Panc1 (cell line): ENCODE results near the gene ASCC1. TPM values are rescaled to one million over a fixed set of nuclear protein-coding genes. Genes with fewer than 3 reads are reported as not detected.

ENCODE experiments used
- ATAC-seq: fragments of 200-7000 bp; cut with Tn5 transposase; 2 replicates; pipeline ENCODE4 v1.9.1; 2020; ENCODE audit warnings: mild to moderate bottlenecking, moderate library complexity
- BruUV-seq: library from RNA; stranded (reverse); fragments of 400-500 nt; replicated peaks from 2 replicates; lab custom pipeline; 2021; lab: Mats Ljungman, UMichigan
- CTCF ChIA-PET: fragments of 300-600 bp; sonication (Branson Sonifier 250); formaldehyde crosslinking; loops from one replicate; lab custom pipeline; 2022; ENCODE audit warnings: antibody characterized with exemption; lab: Charles Lee
- POLR2A ChIA-PET: fragments of 300-600 bp; sonication (Branson Sonifier 250); formaldehyde crosslinking; loops from one replicate; lab custom pipeline; 2022; ENCODE audit warnings: antibody characterized with exemption; lab: Charles Lee
- DNase-seq: peaks from one replicate; pipeline ENCODE4 v3.0.0-alpha.2; 2010; ENCODE audit warnings: low read depth, low spot score
- H3K27ac ChIP-seq: 2 replicates; pipeline ENCODE4 v1.5.1; 2011; ENCODE audit warnings: mild to moderate bottlenecking, low read length, inconsistent platforms
- H3K27me3 ChIP-seq: fragments of 200-500 bp; sonication (Bioruptor generic); 2 replicates; pipeline ENCODE4 v1.6.0; 2014; ENCODE audit warnings: low read length, inconsistent platforms; ENCODE audit not compliant: control insufficient read depth, insufficient read depth
- H3K36me3 ChIP-seq: fragments of 200-500 bp; sonication (Bioruptor generic); 2 replicates; pipeline ENCODE4 v1.5.1; 2014; ENCODE audit warnings: inconsistent platforms, mild to moderate bottlenecking, low read length, moderate library complexity; ENCODE audit not compliant: control insufficient read depth, insufficient read depth
- H3K4me1 ChIP-seq: 2 replicates; pipeline ENCODE4 v1.5.1; 2011; ENCODE audit warnings: inconsistent platforms, mild to moderate bottlenecking, low read length, moderate library complexity; ENCODE audit not compliant: control insufficient read depth, insufficient read depth
- H3K4me3 ChIP-seq, 2 experiments: 2 replicates each; pipeline ENCODE4 v1.5.1; 2011 to 2012; ENCODE audit warnings: low read depth in 2 of 2, low read length in 2 of 2, mild to moderate bottlenecking in 2 of 2, inconsistent platforms in 1 of 2, moderate library complexity in 1 of 2
- H3K9me3 ChIP-seq: fragments of 200-500 bp; sonication (Bioruptor generic); 2 replicates; pipeline ENCODE4 v1.5.1; 2014; ENCODE audit warnings: low read depth, mild to moderate bottlenecking, inconsistent platforms, low read length, moderate library complexity; ENCODE audit not compliant: control insufficient read depth, insufficient read depth
- POLR2AphosphoS5 ChIP-seq: IDR thresholded peaks from 2 replicates; pipeline ENCODE4 v1.6.1; 2012; ENCODE audit warnings: mild to moderate bottlenecking, low read depth, low read length, moderate library complexity
- REST ChIP-seq, 2 experiments: IDR thresholded peaks; 2 replicates each; pipeline ENCODE4 v1.6.1; 2011 to 2012; ENCODE audit warnings: low read depth in 2 of 2, control low read depth in 1 of 2, low read length in 1 of 2, mild to moderate bottlenecking in 1 of 2, moderate library complexity in 1 of 2; ENCODE audit not compliant: insufficient read depth in 1 of 2
- in situ Hi-C: cut with HindIII; loops from 2 replicates; pipeline ENCODE4 v1.10.0; 2016; ENCODE audit warnings: low sequenced_read_pairs, low pct_unique_long_range_greater_than_20kb
- intact Hi-C: fragments of 100-400 bp; cut with micrococcal nuclease; formaldehyde crosslinking; loops from one replicate; pipeline ENCODE4 v1.10.0; 2022; ENCODE audit not compliant: unreplicated experiment
- total RNA-seq: library from RNA; stranded (reverse); gene quantifications from one replicate; pipeline ENCODE4 v1.2.1, GENCODE V29; 2021; ENCODE audit not compliant: unreplicated experiment
- TF ChIP-seq, protein P1 (sequence below): fragments of 450-650 bp; IDR thresholded peaks from 2 replicates; pipeline ENCODE4 v1.5.1; 2017; ENCODE audit warnings: mild to moderate bottlenecking

The ASCC1 gene
- total RNA-seq, 1 experiment from 2014 or later = 114 TPM

GRCh38 chr10:72048450-72049124 lies 167.5 kb downstream of the ASCC1 start:
- peak; percentile 91 for ATAC-seq
- H3K4me3 ChIP-seq = no peak overlapping the region
- no TSS peak for BruUV-seq
- in situ Hi-C loops = no loop called here
- peak overlapping the region; percentile 73 for H3K27ac ChIP-seq
- H3K27me3 ChIP-seq = no peaks in the 10 kb centered on the region
- TF ChIP-seq REST (IDR thresholded peaks at IDR 0.05; ENCODE audit: insufficient read depth in 1 of 2, low read depth in 2 of 2, low read length in 1 of 2) (no peak), POLR2AphosphoS5 (peak; percentile 63; the same call in 1 of the 2 replicates)
- TF ChIP-seq, protein P1, sequence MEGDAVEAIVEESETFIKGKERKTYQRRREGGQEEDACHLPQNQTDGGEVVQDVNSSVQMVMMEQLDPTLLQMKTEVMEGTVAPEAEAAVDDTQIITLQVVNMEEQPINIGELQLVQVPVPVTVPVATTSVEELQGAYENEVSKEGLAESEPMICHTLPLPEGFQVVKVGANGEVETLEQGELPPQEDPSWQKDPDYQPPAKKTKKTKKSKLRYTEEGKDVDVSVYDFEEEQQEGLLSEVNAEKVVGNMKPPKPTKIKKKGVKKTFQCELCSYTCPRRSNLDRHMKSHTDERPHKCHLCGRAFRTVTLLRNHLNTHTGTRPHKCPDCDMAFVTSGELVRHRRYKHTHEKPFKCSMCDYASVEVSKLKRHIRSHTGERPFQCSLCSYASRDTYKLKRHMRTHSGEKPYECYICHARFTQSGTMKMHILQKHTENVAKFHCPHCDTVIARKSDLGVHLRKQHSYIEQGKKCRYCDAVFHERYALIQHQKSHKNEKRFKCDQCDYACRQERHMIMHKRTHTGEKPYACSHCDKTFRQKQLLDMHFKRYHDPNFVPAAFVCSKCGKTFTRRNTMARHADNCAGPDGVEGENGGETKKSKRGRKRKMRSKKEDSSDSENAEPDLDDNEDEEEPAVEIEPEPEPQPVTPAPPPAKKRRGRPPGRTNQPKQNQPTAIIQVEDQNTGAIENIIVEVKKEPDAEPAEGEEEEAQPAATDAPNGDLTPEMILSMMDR = peak; percentile 100
- peak; percentile 96 for DNase-seq
- POLR2A ChIA-PET = interaction anchor here (0.7 to 0.8 kb wide), 2 partner anchors 45 to 157 kb away, joined by 4 to 12 read pairs; no protein-coding TSS in a partner anchor
- no peaks in the 10 kb centered on the region for H3K36me3 ChIP-seq
- intact Hi-C loops = loop anchor here (2.0 to 5.0 kb wide), 3 partner anchors 71 to 174 kb away; no protein-coding TSS in a partner anchor
- CTCF ChIA-PET = interaction anchor here (0.5 to 1.6 kb wide), 36 partner anchors 8 to 675 kb away, joined by 3 to 17 read pairs (median 4); no protein-coding TSS in a partner anchor
- peaks cover 11% of the 10 kb centered on the region for H3K4me1 ChIP-seq
- H3K9me3 ChIP-seq = peaks cover 5% of the 10 kb centered on the region; the same call in 1 of the 2 replicates

Other genes starting within 250 kb of the ASCC1 start
- gene SPOCK2, start 127.7 kb downstream of the ASCC1 start, total RNA-seq = 4.8 TPM
- 110 TPM for gene ANAPC16, start 264 bp downstream of the ASCC1 start, total RNA-seq
- gene DDIT4, start 57.6 kb upstream of the ASCC1 start, total RNA-seq = 157 TPM
- 51.0 TPM for gene DNAJB12, start 138.6 kb upstream of the ASCC1 start, total RNA-seq